Measurements from ENCODE around the gene RBFOX1. TPM values are rescaled to one million over a fixed set of nuclear protein-coding genes. Genes with fewer than 3 reads are reported as not detected.

RBFOX1 gene
- polyA plus RNA-seq, 1 donor from 2014 or later: 56.8 TPM

DNA sequence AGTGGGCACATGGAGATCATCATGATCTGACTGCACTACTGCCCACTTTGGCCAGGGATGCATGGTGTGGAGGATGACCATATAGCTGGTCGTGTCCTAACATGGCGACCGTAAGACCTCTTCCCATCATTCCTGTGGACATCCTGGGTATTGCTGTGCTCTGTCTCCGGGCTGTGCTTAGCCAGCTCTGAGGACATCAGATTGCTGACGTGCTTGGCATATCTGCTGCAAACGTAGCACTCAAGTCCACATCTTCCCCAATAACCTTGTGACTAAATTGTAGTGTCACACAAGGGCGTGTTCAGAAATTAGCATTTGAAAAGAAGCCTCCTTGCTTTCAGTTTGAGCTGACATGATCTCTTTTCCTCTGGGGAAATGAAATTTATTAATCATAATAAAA lies 373.2 kb downstream of the RBFOX1 start:
- no peaks in the 10 kb centered on the region for H3K27me3 ChIP-seq (ENCODE audit: insufficient read depth, low read depth, low read length)
- no peak overlapping the region for H2AFZ ChIP-seq (ENCODE audit: low read depth, low read length)
- no peaks in the 10 kb centered on the region for H3K9me2 ChIP-seq (ENCODE audit: insufficient read depth, low read length)
- H4K20me1 ChIP-seq (ENCODE audit: insufficient read depth): no peaks in the 10 kb centered on the region
- no peak overlapping the region for H3K27ac ChIP-seq (ENCODE audit: low read length)
- no peak overlapping the region for H3K4me2 ChIP-seq (ENCODE audit: low read length)
- H3K4me3 ChIP-seq (ENCODE audit: low read length): no peak overlapping the region
- no peaks in the 10 kb centered on the region for H3K36me3 ChIP-seq (ENCODE audit: insufficient read depth, low read length)
- no peak for TF ChIP-seq EP300 (conservative IDR thresholded peaks at IDR 0.05; ENCODE audit: poor library complexity, severe bottlenecking)
- TF ChIP-seq, protein P1, sequence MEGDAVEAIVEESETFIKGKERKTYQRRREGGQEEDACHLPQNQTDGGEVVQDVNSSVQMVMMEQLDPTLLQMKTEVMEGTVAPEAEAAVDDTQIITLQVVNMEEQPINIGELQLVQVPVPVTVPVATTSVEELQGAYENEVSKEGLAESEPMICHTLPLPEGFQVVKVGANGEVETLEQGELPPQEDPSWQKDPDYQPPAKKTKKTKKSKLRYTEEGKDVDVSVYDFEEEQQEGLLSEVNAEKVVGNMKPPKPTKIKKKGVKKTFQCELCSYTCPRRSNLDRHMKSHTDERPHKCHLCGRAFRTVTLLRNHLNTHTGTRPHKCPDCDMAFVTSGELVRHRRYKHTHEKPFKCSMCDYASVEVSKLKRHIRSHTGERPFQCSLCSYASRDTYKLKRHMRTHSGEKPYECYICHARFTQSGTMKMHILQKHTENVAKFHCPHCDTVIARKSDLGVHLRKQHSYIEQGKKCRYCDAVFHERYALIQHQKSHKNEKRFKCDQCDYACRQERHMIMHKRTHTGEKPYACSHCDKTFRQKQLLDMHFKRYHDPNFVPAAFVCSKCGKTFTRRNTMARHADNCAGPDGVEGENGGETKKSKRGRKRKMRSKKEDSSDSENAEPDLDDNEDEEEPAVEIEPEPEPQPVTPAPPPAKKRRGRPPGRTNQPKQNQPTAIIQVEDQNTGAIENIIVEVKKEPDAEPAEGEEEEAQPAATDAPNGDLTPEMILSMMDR (IDR thresholded peaks at IDR 0.05; ENCODE audit: poor library complexity, severe bottlenecking): no peak
- no peaks in the 10 kb centered on the region for H3K9me3 ChIP-seq (ENCODE audit: low read length)
- H3F3A ChIP-seq (ENCODE audit: insufficient read depth, low read length, poor library complexity, severe bottlenecking): no peaks in the 10 kb centered on the region
- no peaks in the 10 kb centered on the region for H3K79me2 ChIP-seq (replicated peaks; ENCODE audit: insufficient read depth, low read length)
- H3K9ac ChIP-seq (ENCODE audit: low read length): no peak overlapping the region

DNA sequence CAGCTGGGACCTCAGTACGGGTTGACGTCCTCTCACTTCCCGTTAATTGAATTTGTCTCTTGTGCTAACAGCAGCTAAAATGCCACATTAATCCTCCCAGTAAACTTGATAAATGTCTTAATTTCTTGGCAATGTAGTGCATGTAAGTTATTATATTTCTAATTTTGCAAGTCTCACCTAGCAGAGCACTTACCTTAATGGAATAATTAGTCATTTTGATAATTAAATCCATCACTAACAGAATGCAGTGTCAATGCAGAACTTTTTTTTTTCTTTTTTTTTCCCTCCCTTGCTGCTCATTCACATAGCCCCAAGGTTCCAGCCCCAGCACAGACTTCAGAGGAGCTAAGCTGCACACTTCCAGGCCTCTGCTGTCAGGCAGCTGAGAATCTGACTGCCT lies 376.5 kb downstream of the RBFOX1 start:
- Histone ChIP-seq H4K20me1 (ENCODE audit: insufficient read depth) (no peaks in the 10 kb centered on the region), H3K79me2 (replicated peaks; ENCODE audit: insufficient read depth, low read length) (no peaks in the 10 kb centered on the region), H3K27ac (ENCODE audit: low read length) (no peak overlapping the region), H3K9me3 (ENCODE audit: low read length) (no peaks in the 10 kb centered on the region), H3K9ac (ENCODE audit: low read length) (no peak overlapping the region), H3K4me2 (ENCODE audit: low read length) (no peak overlapping the region), H3K27me3 (ENCODE audit: insufficient read depth, low read depth, low read length) (no peaks in the 10 kb centered on the region), H3K36me3 (ENCODE audit: insufficient read depth, low read length) (no peaks in the 10 kb centered on the region), H2AFZ (ENCODE audit: low read depth, low read length) (no peak overlapping the region), H3K4me3 (ENCODE audit: low read length) (no peak overlapping the region), H3K9me2 (ENCODE audit: insufficient read depth, low read length) (no peaks in the 10 kb centered on the region), H3F3A (ENCODE audit: insufficient read depth, low read length, poor library complexity, severe bottlenecking) (no peaks in the 10 kb centered on the region)
- TF ChIP-seq EZH2 (IDR thresholded peaks at IDR 0.05; ENCODE audit: borderline replicate concordance, insufficient read depth, low read length, poor library complexity, severe bottlenecking) (no peak), RAD21 (conservative IDR thresholded peaks at IDR 0.05) (no peak), SMC3 (conservative IDR thresholded peaks at IDR 0.05; ENCODE audit: poor library complexity) (no peak), POLR2AphosphoS5 (IDR thresholded peaks at IDR 0.05) (no peak), EP300 (conservative IDR thresholded peaks at IDR 0.05; ENCODE audit: poor library complexity, severe bottlenecking) (no peak), TAF1 (IDR thresholded peaks at IDR 0.05; ENCODE audit: low read depth) (no peak), MXI1 (conservative IDR thresholded peaks at IDR 0.05; ENCODE audit: poor library complexity, severe bottlenecking) (no peak)
- TF ChIP-seq, protein P1 (IDR thresholded peaks at IDR 0.05; ENCODE audit: poor library complexity, severe bottlenecking): no peak
- TF ChIP-seq, protein P2, sequence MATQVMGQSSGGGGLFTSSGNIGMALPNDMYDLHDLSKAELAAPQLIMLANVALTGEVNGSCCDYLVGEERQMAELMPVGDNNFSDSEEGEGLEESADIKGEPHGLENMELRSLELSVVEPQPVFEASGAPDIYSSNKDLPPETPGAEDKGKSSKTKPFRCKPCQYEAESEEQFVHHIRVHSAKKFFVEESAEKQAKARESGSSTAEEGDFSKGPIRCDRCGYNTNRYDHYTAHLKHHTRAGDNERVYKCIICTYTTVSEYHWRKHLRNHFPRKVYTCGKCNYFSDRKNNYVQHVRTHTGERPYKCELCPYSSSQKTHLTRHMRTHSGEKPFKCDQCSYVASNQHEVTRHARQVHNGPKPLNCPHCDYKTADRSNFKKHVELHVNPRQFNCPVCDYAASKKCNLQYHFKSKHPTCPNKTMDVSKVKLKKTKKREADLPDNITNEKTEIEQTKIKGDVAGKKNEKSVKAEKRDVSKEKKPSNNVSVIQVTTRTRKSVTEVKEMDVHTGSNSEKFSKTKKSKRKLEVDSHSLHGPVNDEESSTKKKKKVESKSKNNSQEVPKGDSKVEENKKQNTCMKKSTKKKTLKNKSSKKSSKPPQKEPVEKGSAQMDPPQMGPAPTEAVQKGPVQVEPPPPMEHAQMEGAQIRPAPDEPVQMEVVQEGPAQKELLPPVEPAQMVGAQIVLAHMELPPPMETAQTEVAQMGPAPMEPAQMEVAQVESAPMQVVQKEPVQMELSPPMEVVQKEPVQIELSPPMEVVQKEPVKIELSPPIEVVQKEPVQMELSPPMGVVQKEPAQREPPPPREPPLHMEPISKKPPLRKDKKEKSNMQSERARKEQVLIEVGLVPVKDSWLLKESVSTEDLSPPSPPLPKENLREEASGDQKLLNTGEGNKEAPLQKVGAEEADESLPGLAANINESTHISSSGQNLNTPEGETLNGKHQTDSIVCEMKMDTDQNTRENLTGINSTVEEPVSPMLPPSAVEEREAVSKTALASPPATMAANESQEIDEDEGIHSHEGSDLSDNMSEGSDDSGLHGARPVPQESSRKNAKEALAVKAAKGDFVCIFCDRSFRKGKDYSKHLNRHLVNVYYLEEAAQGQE (IDR thresholded peaks at IDR 0.05; ENCODE audit: borderline replicate concordance): no peak
